HCEC 1CT (cell line): ENCODE measurements around the gene CCDC149.
A peak's percentile ranks its signal among the peaks of the same experiment; 100 is the strongest.

Source experiments
- DNase-seq: peaks from one replicate; pipeline ENCODE4 v3.0.0-alpha.2; 2017

Gene CCDC149

DNA sequence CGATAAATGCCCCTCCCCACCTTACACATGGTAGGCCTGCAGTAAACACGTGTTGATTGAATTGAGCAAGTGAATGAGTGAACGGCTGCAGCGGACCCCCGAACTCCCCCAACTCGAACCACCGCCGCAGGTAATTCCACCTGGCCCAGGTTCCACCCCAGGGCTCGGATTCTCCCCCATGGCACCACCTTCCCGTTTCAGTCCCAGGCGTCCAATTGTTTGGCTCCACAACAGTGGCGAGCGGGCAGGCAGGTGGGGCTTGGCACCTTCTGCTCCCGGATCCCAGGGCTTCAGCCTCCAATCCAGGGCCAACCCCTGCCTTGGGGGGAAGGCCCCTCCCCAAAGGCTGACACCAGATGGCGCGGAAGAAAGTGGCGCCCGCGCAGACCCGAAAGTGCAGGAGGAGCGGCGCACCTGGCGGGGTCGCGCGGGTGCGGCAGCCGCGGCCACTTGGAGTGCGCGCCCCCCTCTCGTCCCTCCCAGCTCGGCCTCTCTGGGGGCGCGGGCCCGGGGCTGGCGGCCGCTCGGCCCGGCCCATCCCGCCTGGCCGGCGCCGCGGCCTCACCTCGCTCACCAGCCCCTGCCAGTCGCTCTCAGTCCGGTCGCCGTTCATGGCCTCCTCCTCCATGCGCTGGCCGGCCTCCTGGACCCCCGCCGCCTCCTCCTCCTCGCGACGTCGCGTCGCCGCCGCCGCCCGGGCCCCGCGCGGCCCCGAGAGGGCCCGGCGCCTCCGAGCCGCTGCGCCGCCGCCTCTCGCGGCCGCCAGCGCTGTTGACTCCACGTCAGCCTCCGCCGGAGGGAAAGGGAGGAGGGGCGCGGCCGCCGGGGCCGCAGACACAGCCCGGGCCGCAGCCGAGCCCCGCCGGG is at the start of gene CCDC149:
Gene CCDC149, minus strand, starts transcription at position 791 of the 867 bp plus-strand sequence. Its CDS starts 178 bp downstream, at position 613.
- peak; percentile 43 for DNase-seq

DNA sequence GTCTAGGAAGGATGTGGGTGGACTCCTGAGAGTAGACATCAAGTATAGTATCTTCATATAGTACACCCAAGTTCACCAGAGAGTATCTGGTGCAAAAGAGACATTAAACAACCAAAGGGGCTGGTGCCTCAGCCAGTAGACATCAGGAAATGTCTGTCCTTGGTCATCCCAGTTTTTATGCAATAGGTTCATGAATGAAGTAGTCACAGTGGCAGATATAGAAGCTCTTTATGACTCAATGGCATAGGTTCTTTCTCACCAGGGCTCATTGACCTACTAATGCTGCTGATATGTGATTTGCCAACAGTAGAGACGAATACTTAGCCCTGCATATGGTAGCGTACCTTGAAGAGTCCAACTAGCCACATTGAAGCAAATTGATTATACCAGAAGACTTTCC is 45.0 kb upstream of the CCDC149 start:
- no peak for DNase-seq

- DNase-seq = no peak
Measured at GRCh38 chr4:24956763-24957162, 43.9 kb upstream of the CCDC149 start.

DNA sequence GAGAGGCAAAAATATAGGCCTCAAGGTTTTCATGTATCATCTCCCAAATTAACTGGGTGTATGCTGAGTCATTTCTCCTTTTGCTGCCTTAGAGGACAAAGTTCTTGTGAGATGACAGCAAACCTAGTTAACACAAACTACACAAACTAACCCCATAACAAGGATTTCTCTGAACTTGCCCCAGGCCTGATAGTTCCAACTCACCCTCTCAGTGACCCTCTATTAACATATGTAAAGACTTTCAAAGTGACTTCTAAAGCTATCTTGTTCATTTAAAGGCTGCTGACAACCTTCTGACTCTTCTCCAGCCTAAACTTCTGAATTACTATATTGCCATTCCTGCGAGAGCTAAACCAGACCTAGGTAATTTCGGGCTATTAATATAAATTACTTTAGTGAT is 43.2 kb upstream of the CCDC149 start:
- no peak for DNase-seq

DNA sequence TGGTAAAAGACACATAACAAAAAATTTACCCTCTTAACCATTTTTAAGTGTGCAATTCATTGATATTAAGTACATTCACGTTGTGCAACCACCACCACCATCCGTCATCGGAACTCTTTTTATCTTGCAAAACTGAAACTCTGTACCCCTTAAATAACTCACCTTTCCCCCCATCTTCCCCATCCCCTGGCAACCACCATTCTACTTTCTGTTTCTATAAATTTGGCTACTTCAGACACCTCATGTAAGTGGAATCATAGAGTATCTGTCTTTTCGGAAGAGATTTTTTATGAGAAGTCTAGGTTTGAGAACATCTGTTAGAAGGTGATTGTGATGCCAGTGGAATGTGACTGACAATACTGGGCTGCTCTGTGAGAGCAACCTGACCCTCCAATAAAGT is 39.8 kb upstream of the CCDC149 start:
- DNase-seq = no peak

- no peak for DNase-seq
Measured at GRCh38 chr4:24949970-24950369, 37.1 kb upstream of the CCDC149 start.

DNA sequence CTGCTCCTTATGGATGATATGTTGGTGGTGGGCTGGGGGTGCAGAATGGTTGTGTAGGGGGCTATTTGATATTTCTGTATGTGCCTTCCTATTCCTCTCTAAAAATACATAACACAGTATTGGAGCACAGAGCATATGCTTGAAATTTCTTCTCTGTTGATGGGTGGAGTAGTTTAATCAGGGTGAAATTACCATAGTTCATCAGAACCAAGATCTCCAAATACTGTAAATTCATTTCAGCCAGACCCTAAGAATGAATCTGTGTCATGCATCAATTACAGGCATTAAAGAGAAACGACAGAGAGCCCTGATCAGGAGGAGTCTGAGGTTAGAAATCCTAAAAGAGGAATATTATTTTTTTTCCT is 25.1 kb upstream of the CCDC149 start:
- DNase-seq = no peak

- DNase-seq = no peak
Measured at GRCh38 chr4:24937176-24937916, 24.5 kb upstream of the CCDC149 start.

- DNase-seq = no peak
Measured at GRCh38 chr4:24935856-24936255, 23.0 kb upstream of the CCDC149 start.

DNA sequence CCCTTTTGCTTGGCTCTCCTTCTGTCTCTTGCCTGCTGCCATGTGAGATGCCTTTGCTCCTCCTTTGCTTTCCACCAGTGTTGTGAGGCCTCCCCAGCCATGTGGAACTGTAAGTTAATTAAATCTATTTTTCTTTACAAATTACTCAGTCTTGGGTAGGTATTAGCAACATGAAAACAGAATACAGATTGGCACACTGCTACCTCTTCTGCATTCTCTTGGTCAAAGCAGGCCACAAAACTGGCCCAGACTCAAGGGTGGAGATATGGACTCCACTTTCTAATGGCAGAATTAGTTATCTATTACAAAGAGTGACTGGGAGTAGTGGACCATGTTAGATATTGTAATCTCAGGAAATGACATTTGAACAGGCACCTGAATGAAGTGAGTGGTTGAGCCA is 21.5 kb upstream of the CCDC149 start:
- DNase-seq = no peak

DNA sequence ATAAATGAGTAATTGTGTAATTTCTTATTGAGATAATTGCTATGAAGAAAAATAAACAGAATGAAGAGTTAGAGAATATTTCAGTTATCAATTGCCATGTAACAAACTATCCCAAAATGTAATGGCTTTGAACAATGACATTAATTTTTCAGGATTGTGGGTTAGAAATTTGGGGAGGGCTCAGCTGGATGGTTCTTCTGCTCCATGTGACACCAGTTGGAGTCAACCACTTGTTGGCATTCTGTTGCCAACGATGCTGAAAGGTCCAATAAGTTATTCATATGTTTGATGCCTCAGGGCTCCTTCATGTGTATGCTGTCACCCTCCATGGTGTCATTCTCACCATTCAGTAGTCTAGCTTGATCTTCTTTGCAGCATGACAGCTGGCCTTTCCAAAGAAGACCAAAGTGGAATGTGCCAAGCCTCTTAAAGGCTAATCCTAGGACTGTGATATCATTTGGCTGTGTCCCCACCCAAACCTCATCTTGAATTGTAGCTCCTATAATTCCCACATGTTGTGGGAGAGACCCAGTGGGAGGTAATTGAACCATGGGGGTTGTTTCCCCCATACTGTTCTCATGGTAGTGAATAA is 20.9 kb upstream of the CCDC149 start:
- DNase-seq = no peak

DNA sequence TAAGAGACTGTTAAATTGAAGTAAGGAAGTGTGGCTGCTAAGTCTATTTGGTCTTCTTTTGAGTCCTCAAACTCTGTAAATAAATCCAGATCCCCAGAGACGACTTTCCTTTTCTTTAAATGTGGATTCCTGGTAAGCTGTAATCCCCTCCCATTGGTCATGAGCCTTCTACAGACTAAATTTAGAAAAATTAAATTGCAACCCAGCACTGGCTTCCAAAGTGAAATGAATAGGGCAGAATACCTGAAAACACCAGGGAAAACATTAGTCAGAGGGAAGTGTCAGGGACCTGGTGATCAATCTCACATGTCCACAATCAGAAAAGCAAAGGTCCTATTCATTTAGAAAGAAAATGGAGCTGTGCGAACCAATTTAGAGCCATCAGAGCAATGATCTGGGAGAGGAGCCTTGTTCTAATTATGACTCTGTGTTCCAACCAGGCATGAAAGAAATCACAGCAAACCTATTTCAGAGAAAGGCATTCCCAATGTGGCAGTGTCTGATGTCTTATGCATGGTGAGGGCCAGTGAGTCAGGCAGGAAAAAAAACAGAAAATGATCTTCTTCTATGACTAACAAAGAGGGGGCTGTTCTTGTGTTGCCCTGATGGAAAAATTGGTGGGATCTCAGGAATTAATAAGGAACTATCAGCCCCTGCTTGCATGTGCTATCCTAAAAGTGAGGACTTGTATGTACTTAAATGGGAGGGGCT is 19.8 kb upstream of the CCDC149 start:
- no peak for DNase-seq

- DNase-seq = no peak
Measured at GRCh38 chr4:24930151-24930550, 17.3 kb upstream of the CCDC149 start.

DNA sequence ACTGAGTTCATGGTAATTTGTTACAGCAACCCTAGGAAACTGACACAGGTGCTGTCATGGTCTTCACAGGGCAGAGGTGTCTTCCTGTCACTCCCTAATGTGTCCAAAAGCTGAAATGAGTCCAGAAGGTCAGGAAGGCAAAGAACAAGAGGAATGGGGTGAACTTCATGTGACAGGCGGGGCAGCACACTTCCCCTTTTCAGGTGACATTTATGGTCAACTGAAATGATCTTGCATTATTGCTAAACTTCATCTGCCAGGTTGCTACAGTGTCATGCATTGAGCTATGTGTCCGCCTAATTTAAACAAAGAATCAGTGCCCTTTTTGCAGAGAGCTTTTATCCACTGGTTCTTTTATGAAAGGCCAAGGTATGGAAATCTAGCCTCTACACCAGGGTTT is 15.9 kb upstream of the CCDC149 start:
- DNase-seq = no peak

GRCh38 chr4:24927049-24927448 is 14.2 kb upstream of the CCDC149 start:
- DNase-seq = no peak

DNA sequence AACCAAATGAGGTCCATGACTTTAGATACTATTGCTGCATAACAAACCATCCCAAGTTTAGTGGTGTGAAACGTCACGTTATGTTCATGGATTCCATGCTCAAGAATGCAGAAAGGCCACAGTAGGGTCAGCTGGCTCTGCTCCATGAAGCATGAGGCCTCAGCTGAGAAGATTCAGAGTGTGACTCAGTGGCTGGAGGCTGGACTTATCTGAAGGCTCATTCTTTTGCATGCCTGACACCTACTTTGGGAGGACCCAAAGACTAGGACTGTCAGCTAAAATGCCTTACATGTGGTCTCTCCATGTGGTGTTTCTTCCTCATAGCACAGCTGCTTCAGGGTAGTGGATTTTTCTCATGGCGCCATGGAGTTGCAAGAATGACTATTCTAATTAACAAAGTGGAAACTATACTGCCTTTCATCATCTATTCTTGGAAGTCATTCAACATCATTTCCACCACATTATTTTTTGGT is 11.5 kb upstream of the CCDC149 start:
- DNase-seq = peak; percentile 91

- no peak for DNase-seq
Measured at GRCh38 chr4:24923550-24923949, 10.7 kb upstream of the CCDC149 start.

- DNase-seq = no peak
Measured at GRCh38 chr4:24923002-24923401, 10.2 kb upstream of the CCDC149 start.

DNA sequence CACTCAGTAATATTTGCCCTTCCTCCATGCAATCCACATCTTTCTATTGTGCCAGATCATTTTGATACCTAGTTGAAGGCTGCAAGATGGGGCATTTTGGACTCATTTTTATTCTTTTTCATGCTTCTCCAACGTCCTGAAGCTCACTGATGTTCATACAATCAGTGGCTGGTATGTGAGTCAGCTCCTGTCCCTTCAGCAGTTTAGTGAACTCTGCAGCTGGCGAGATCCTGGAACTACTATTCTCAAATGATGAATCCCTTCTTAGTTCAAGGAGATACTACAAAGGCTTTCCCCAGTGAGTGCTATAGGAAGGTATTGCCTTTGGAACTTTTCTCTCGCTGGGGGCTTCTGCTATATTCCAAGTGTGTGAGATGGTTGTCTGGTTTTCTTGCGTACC is 9.6 kb upstream of the CCDC149 start:
- DNase-seq = no peak

- no peak for DNase-seq
Measured at GRCh38 chr4:24921491-24921890, 8.6 kb upstream of the CCDC149 start.

GRCh38 chr4:24920008-24920407 is 7.2 kb upstream of the CCDC149 start:
- no peak for DNase-seq

- DNase-seq = no peak
Measured at GRCh38 chr4:24917076-24917856, 4.4 kb upstream of the CCDC149 start.
